Measurements from ENCODE around the gene TIMM8A. TPM values are rescaled to one million over a fixed set of nuclear protein-coding genes. Genes with fewer than 3 reads are reported as not detected.
A peak's percentile ranks its signal among the peaks of the same experiment; 100 is the strongest.
"Not testable (repeated sequence)": the region's sequence is repeated elsewhere in the genome, so short reads cannot be mapped to it uniquely, and the experiment has no call there.

TIMM8A gene
- total RNA-seq, 4 donors from 2014 or later = 4.4 to 11.4 (median 8.1) TPM

GRCh38 chrX:101347859-101348451, 587 bp downstream of the TIMM8A start:
- intact Hi-C loops (cut with DNase I) = no loop called here
- peaks cover 0 to 23% (median 0%) of the 10 kb centered on the region in 3 donors for H3K36me3 ChIP-seq
- no peak for TF ChIP-seq POLR2A (IDR thresholded peaks at IDR 0.05)
- peaks cover 0 to 29% (median 0%) of the 10 kb centered on the region in 3 donors for H3K4me1 ChIP-seq
- WGBS, 2 donors = 0 to 30% methylated on average over 3 to 6 of the region's 14 CpGs
- peak overlapping the region; percentile 56 to 81 (median 64) for H3K4me3 ChIP-seq
- peak overlapping the region; percentile 85 to 93 (median 90) for H3K27ac ChIP-seq
- H3K27me3 ChIP-seq = no peaks in the 10 kb centered on the region
- no peaks in the 10 kb centered on the region for H3K9me3 ChIP-seq
- DNase-seq = no peak

- intact Hi-C loops (cut with DNase I) = no loop called here
- 85 to 91% methylated on average over 3 to 4 of the region's 4 CpGs for WGBS, 2 donors
These were observed 10.7 kb downstream of the TIMM8A start for GRCh38 chrX:101337776-101338271.

GRCh38 chrX:101334310-101334709, 14.2 kb downstream of the TIMM8A start:
- H3K9me3 ChIP-seq; H3K27me3 ChIP-seq; H3K27ac ChIP-seq; H3K4me1 ChIP-seq; H3K36me3 ChIP-seq; DNase-seq; intact Hi-C loops (cut with DNase I); H3K4me3 ChIP-seq: not testable (repeated sequence)
- WGBS, 2 donors = 70 to 91% methylated on average over 7 of the region's 7 CpGs

More at GRCh38 chrX:101337776-101338271, 10.7 kb downstream of the TIMM8A start:
- Histone ChIP-seq H3K9me3 (no peaks in the 10 kb centered on the region), H3K36me3 (no peaks in the 10 kb centered on the region), H3K4me3 (no peak overlapping the region), H3K27ac (no peak overlapping the region), H3K27me3 (no peaks in the 10 kb centered on the region), H3K4me1 (peaks cover 0 to 9% (median 0%) of the 10 kb centered on the region in 3 donors)
- DNase-seq = no peak
- TF ChIP-seq CTCF (IDR thresholded peaks at IDR 0.05) = no peak
- TF ChIP-seq POLR2A (IDR thresholded peaks at IDR 0.05) = no peak

- H3K27me3 ChIP-seq; H3K9me3 ChIP-seq; H3K4me3 ChIP-seq; H3K36me3 ChIP-seq; H3K27ac ChIP-seq; DNase-seq; intact Hi-C loops (cut with DNase I); H3K4me1 ChIP-seq: not testable (repeated sequence)
- 80% methylated on average over 2 of the region's 3 CpGs; no CpG with 5 or more reads in 1 of the 2 donors for WGBS, 2 donors
These were observed 21.9 kb downstream of the TIMM8A start for GRCh38 chrX:101326600-101326999.

GRCh38 chrX:101303790-101304189, 44.8 kb downstream of the TIMM8A start:
- TF ChIP-seq CTCF (IDR thresholded peaks at IDR 0.05) (no peak), POLR2A (IDR thresholded peaks at IDR 0.05) (no peak)
- intact Hi-C loops (cut with DNase I) = no loop called here
- Histone ChIP-seq H3K4me1 (no peaks in the 10 kb centered on the region), H3K27ac (no peak overlapping the region), H3K27me3 (peaks cover 0 to 2% (median 0%) of the 10 kb centered on the region in 4 donors), H3K4me3 (no peak overlapping the region), H3K36me3 (no peaks in the 10 kb centered on the region), H3K9me3 (no peaks in the 10 kb centered on the region)
- DNase-seq = no peak
- 82 to 100% methylated on average over 1 of the region's 1 CpG for WGBS, 2 donors

Small RNA genes within 50 kb of the gene (small RNA-seq; reads per million reads assigned to genes)
- gene RNU6-934P = 0 reads per million in 4 donors

Other genes starting within 250 kb of the TIMM8A start
- under 1 TPM in 2 of 4 donors, not detected in 2; 0.09 to 0.19 TPM for gene DRP2, start 129.0 kb downstream of the TIMM8A start, total RNA-seq
- under 1 TPM in 1 of 4 donors, not detected in 3; 0.44 TPM for gene TAF7L, start 57.4 kb downstream of the TIMM8A start, total RNA-seq
- 1 to 10 TPM in 2 of 4 donors, under 1 TPM in 2; 0.15 to 4.2 (median 0.83) TPM for gene BTK, start 37.4 kb upstream of the TIMM8A start, total RNA-seq
- gene RPL36A, start 42.3 kb upstream of the TIMM8A start, total RNA-seq = 1,000 to 10,000 TPM in 3 of 4 donors, 100 to 1,000 TPM in 1; 706 to 2,007 (median 1,553) TPM
- 10 to 100 TPM; 12.2 to 32.8 (median 21.9) TPM for gene GLA, start 59.2 kb upstream of the TIMM8A start, total RNA-seq
- 10 to 100 TPM; 34.5 to 49.6 (median 46.7) TPM for gene HNRNPH2, start 59.5 kb upstream of the TIMM8A start, total RNA-seq
- gene ARMCX4, start 136.7 kb upstream of the TIMM8A start, total RNA-seq = 1 to 10 TPM in 3 of 4 donors, under 1 TPM in 1; 0.97 to 6.3 (median 3.7) TPM
- 10 to 100 TPM in 2 of 4 donors, 1 to 10 TPM in 2; 2.2 to 16.6 (median 7.8) TPM for gene ARMCX1, start 201.8 kb upstream of the TIMM8A start, total RNA-seq